Measurements from ENCODE around the gene C16orf54.

- TF ChIP-seq CTCF (IDR thresholded peaks at IDR 0.05): no peak
- TF ChIP-seq POLR2A (IDR thresholded peaks at IDR 0.05): no peak
Observed at GRCh38 chr16:29775742-29776408, 30.1 kb upstream of the C16orf54 start.

All from lower leg skin (tissue), 3 donors.